RKO (cell line): ENCODE measurements around the gene IQGAP2.

Source experiments
- DNase-seq: peaks from one replicate; pipeline ENCODE4 v3.0.0-alpha.2; 2016; ENCODE audit warnings: low spot score

IQGAP2 gene

DNA sequence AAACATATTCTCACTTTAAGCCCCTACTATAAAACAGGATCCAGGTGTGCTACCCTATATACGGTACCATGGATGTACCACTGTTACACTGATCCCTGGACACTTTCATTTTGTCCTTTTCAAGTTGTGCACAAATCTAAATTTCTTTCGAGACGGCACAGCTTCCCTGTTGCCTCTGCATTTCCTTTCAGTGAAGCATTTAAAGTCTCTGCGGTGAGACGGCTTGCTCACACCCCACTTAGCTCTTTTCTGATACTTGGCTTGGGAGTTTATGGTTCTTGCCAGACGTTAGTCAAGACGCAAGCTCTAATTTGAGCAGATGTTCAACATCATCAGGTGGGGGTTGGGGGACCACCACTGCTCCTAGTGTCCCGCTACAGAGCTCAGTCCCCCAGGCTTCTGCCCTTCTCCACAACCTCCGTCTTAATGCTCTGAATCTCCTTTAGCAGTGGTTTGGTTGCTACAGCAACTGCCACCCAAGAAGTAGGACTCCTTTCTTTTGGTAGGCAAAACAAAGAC lies 204.3 kb downstream of the IQGAP2 start:
- no peak for DNase-seq

DNA sequence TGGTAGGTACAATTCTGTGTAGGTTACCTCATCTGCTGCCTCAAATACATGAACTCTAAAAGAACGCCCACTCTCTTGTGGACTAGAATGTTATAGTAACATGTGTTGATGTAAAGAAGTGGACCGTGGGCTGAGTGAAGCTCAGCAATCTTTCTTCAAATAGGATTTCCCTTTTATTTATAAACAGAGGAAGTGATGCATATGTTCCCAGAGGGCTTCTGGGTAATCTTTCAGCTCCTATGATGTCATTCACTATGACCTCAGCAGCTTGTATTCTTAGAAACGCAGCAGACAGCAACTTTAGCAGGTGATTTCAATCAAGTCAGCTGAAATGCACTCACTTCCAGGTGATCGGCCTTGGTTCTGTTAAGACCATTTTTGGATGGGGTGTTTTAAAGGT lies 205.7 kb downstream of the IQGAP2 start:
- DNase-seq, result peak; percentile 65

DNA sequence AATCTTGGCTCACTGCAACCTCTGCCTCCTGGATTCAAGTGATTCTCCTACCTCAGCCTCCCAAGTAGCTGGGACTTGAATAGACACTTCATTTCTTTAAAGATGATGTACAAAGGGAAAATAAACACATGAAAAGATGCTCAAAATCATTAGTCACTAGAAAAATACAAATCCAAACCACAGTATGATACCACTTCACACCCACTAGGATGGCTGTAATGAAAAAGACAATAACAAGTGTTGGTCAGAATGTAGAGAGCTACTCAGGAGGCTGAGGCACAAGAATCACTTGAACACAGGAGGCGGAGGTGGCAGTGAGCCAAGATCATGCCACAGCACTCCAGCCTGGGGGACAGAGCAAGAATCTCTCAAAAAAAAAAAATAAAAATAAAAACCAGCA lies 207.1 kb downstream of the IQGAP2 start:
- DNase-seq, result no peak

DNA sequence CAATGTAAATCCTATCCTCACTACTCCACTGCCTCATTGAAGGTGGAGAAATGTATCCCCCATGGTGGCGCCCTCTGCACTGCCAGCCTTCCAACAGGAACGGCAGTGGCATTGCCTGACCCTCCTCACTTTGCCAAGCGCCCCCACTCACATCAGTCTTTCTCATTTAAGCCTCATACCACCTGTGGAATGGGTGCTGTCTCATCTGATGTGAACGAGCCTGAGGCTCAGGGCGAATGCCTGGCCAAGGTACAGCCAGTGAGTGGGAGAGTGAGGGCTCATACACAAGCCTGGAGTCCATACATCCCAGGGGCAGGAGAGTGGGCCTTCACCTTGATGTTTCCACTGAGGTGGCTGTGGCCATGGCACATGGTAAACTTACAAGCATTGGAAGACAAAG lies 209.9 kb downstream of the IQGAP2 start:
- no peak for DNase-seq

DNA sequence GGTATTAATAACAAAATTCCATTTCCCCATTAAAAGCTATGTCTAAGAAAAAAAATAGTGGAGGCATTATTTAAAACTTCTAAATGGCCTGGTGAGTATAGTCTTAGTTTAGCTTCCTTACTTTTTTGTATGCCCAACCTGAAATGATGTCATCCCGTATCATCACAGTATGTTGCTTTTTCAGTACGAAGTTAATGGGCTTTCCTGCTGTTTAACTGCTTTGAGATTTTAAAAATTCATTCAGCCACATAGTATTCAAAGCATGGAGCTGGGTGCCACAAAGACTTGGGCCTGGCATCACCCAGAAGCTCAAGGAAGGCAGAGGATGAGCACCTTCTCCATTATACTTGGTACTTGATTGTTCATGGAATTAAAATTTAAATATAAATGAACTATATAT lies 212.7 kb downstream of the IQGAP2 start:
- no peak for DNase-seq

DNA sequence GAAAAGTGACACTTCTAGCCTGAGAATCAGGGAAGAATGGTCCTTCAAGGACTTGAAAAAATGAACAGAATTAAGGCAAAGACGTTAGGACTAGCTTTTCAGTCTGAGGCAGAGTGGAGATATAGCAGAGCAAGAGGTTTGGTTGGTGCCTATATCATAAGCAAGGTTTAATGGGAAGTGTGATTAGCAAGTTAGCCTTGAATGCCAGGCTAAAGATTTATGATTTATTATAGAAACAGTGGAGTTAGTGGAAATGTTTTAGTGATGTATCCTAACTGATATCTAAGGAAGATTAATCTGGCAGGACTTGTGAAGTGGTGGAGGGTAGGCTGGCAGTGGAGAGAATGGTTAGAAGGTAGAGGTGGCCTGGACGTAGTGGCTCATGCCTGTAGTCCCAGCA lies 213.1 kb downstream of the IQGAP2 start:
- DNase-seq, result no peak

DNA sequence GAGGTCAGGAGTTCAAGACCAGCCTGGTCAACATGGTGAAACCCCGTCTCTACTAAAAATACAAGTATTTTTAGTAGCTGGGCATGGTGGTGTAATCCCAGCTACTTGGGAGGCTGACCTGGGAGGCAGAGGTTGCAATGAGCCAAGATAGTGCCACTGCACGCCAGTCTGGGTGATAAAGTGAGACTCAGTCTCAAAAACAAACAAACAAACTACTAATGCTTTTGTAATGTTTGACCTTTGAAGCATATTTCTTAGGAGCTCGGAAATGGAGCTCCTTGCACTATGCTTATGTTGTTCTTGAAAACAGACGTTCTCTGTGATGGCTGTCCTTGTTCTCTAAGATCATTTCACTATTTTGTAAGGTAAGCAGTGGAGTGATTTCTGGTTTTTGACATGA lies 214.1 kb downstream of the IQGAP2 start:
- no peak for DNase-seq

DNA sequence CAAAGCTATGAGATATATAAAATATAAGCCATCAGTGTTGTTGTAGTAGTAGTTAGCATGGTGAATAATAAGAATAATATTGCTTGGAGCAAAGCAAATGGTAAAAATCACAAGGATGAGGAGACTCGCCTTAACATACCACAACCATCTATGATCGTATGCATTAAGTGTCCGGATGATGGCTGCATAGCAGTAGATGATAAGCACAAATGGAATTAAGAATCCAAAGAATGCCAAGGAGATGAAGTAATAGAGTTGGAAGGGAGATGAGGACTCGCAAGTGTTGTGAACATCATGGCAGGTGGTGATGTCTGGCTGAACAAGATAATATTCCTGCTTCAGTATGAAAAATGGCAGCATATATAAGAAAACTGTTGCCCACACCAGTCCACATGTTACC lies 214.6 kb downstream of the IQGAP2 start:
- no peak for DNase-seq

DNA sequence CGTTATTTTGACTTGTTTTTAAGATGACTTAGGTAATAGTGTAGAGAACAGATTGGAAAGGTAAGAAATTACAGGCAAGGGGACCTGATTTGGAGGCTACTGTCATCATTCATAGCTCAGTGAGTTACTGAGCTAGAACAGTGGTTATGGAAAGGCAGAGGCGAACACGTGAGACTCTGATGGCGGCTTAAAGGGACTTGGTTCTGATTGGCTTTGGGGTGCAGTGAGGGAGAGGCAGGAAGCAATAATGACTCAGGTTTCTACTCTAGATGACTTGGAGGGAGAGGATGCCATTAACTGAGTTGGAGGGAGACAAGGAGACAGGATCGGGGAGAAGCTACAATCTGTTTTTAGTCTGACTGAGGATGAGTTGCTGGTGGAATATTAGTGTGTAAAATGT lies 217.1 kb downstream of the IQGAP2 start:
- DNase-seq, result no peak

DNA sequence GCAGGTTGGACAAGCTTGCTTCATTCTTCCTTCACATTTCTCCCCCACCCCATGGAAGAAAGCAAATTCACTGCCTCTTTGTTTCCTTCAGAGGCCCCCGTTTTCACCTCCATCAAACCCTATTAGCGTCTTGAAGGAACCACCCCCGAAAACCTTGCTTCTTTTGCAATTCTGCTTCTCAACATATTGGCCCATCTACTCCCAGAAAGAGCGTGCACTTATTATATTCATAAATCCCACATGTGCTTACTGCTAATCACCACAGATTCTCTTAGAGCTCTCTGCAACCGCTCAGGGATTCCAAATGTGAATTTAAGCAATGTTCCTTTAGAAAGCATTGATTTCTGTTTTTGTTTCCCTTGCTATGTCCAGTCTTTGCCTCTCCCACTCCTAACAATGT lies 219.0 kb downstream of the IQGAP2 start:
- DNase-seq, result no peak

DNA sequence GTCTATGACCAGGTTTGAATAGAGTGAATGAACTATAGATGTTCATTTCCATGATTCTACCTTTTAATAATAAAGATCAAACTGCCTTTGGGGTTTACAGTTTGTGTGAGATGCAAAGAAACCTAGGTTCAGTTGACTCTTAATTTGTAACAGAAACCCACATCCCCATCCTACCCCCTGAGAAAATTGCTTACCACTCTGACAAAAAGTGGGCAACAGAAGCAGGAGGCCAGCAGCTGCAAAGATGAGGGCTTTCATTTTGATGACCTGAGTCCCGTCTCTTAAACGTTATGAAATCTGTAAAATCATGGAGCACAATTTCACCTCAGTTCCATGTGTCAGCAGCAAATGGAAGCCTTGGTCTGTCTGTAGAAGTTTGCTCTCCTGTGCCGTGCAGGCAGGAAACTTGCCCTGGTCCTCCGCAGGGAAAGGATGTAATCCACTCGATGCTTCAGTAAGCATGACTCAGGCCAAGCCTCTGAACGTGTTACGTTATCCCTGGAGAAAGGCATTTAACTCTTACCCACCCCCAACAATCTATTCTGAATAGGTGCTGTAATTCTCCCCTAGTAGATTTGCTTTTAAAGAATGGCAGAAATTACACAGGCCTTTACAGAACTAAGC lies 220.0 kb downstream of the IQGAP2 start, which contains the start of gene F2RL2:
F2RL2 (minus strand) TSS at position 431 of the 624 bp plus-strand sequence; CDS start at position 258, 173 bp downstream.
- peak; percentile 56 for DNase-seq

DNA sequence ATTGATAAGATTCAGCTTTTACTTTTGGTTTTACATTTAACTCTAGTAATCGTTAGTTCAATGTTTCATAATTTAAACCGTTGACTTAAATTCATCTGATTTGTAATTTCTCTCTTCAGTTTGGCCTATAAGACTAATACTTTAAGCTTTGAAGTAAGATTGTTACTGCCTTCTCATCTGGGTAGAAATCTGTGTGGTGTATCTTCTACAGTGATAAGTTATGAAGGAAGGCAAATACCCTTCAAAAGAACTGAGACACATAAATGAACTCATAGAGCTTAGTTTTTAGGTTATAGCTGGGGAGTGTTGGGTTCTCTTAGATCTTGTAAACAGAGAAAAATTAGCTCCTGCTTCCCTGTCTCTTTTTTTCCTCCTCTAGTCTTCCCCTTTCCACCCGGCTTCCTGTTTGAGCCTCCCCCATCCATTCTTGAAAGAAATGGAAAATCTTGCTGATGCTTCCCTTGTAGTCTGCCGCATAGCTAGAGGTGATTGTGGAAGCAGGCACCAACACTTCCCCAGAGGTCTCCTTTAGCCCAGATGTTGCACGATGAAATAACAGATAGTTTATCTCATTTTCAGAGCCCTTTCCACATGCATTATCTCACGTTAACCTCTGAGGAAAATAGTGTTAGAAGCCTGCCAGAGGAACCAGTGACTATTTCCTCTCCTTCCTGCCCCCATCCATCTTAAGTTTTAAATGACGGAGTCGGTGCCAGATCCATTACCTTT lies 222.2 kb downstream of the IQGAP2 start:
- no peak for DNase-seq

DNA sequence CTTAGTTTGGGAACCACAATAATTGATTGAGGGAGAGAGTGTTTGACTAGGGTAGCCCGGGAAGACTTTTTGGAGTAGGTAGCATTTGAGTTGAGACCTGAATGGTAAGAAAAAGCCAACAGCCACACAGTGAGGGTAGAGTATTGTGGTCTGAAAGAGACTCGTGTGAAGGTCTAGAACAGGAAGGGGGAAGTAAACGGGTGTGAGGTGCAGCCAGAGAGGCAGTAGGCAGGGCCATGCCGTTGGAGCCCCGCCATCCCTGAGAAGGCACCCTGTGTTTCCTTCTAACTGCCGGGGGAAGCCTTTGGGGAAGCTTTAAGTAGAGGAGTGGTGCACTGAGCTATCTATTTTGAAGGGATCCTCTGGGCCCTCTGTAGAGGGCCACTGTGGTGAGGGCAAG lies 223.7 kb downstream of the IQGAP2 start:
- DNase-seq, result no peak

DNA sequence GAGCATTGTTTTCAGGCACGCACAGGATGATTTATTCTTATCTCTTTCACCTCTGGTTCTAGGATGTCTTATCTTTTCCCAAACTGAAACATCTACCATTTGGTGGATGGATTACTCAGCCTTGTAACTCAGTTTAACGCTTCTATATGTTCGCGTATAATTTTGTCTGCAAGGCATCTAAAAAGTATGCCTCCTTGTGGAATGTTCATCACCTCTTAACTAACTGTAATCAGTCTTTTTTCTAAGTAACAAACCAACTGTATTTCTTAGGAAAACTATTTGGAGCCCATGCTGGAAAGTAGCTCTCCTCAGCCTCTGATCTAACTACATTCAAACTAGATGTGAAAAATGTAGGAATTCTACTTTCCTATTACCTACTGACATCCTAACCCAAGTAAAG lies 231.6 kb downstream of the IQGAP2 start:
- no peak for DNase-seq

DNA sequence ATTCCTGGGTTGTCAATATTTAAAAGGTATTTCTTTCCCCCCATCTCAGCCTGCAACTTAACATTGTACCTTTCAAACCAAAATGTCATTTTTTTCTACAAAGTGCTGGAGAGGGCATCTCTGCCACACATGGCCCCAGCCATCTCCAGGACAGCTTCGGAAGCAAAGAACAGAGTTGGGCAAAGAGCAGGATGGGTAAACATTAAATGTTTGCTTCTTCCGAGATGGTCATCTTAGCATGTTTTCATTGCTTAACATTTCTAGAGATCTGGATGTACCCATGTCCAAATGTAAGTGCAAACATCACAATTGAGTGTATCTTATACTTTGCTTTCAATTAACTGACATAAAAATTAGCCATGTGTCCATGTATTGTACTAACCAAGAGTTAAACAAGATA lies 234.4 kb downstream of the IQGAP2 start:
- DNase-seq, result no peak

DNA sequence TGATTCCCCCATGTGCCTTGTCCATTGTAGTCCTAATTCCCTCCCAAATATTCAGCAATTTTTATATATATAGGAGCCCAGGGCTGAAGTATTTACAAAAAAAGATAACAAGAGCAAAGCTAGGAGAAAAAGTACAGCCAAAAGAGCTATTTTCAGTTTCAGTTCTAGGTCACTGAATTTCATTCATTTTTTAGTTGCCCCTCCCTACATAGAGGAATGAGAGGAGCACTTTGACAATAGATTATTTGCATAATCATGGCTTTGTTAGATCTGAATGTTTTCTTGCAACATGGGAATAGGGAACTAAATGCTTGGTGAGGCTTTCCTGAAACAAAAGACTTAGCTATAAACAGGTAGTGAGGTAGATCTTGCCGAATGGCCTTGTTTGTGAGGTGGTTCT lies 235.4 kb downstream of the IQGAP2 start:
- DNase-seq, result no peak

DNA sequence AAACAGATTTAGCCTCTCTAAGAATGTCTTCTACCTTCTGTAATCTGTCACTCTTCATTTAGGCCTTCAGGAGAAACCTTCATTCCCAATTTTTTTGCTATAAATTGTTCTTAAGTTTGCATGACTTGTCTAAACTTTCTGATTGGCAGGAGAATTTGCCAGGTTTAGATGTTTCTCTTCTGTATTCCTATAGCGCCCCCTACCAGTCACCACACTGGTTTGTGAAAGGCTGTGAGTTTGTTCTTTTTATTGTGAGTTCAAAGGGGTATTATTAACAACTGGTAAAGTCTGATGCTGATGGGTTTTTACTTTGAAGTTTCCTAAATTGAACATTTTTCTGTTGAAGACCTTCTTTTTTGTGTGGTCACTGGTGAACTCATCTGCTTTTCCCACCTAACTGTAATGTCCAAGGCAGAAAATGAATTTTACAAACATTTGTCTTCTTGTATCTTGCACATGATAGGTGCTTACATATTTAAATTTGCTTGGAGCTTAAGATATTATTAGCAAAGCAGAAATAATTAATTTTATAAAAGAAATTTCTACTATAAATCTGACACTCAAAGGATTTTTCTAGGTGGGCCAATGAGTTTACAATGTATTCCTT lies 238.5 kb downstream of the IQGAP2 start:
- DNase-seq, result peak; percentile 58

DNA sequence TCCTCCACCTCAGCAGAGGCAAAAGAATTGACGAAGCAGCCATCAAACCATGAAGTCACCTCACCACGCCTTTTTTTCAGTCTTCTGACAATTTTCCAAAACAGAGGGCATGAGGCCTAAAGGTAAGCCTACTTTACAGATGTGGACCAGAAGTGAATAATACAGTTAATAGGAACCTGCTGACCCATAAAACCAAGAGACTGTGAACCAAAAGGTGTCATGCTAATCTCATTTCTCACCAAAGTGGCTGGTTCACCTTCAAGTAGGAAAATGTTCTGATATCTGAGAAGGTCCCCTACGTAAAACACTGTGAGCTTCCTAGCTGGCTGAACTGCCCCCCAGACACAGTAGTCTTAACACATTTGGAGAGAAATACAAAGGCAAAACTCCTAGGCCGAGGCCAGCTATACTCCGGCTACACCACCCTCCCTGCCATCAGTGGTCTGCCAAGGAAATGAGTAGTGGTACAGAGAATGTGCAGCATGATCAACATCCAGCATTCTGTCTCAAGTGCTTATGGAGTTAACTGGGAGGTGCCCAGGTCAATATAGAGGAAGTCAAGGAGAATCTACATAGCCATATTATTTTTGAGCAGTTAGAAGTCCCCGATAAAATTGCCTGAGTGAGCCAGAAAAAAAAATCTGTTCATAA lies 239.4 kb downstream of the IQGAP2 start:
- no peak for DNase-seq

DNA sequence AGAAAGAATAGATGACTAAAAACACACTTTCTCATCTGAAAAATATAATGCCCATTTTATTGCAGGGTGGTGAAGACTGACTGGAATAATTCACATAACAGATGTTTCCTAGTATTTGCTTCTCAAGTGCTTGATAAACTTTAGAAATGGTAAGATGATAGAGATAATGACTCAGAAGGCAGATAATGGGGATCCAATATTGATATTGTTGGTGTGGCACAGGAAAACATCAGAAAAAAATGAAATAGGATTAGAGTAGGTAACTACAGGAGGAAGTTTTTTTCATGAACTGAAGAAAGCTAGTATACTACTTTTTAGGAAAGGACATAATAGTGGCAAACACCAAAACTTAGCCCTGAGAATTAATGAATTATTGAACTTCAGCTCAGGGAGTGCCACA lies 240.3 kb downstream of the IQGAP2 start:
- DNase-seq, result no peak

DNA sequence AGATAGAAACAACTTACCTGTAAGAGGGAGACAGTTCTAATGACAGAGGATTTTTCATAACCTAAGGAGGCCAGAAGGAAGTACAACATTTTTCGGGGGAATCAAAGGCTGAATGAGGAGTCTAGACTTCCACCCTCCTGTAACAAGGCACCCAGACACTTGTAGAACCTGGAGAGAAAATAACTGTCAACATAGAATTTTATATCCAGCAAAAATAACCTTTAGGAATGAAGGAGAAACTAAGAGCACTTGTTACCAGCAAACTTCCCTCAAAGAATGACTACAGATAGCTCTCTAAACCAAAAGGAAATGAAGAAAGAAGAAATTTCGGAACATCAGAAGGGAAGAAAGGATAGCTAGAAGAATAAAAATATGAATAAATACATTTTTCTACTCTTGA lies 246.1 kb downstream of the IQGAP2 start:
- no peak for DNase-seq

DNA sequence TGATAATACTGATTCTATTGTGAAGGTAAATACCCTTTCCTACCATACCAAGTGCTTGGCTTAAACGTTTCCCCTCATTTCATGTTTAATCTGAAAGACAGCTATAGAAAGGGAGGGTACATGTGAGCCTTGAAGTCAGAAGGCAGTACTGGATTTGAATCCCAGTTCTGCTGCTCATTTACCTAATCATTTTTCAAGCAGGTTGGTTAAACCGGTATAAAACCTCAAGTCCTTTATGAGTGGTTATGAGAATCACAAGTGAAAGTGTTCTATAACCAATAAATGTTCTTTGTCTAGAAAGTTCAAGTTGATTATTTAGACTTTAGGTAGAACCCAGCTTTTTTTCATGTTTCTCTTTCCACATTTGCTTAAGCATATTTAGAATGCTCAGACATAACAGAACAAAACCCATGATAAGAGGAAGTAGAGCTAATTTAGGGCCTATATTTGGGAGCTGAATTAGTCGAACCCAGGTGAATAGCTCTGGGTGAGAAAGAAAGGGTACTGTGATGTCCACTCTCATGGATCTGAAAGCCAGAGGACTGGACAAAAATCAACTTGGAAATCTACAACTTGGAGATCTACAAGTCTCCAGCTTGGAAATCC lies 249.8 kb downstream of the IQGAP2 start:
- no peak for DNase-seq

DNA sequence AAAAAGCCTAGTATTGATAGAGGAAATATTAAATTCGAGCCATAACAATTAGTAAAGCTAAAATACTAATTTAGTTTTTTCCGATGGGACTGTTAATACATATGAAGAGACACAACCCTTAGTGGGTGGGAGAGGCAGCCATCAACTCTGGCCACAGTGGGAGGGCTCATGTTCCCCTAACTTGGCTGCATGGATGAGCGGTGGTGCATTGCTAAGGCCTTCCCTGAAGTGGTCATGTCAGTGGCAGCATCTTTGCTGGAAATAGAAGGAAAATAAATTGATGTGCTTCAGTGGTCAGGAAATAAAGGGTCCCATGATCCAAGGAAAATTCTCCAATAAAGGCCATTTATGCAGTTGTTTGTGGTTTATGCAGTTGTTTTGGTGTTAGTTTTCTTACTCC lies 254.0 kb downstream of the IQGAP2 start:
- DNase-seq, result no peak
